Activated CD8-positive, alpha-beta T cell treated with anti-CD3 and anti-CD28 coated beads, Interleukin-2, amount 10 ng/mL, durations not matched to agents 7 days and 5 days (primary cell): ENCODE results near the gene ISCU. TPM values are rescaled to one million over a fixed set of nuclear protein-coding genes. Genes with fewer than 3 reads are reported as not detected.

Experiments
- ATAC-seq: fragments of 150-1000 bp; cut with Tn5 transposase; one replicate; pipeline ENCODE4 v1.10.0; 2021; ENCODE audit warnings: moderate library complexity
- CTCF ChIA-PET: fragments of 350-600 bp; sonication (Branson Sonifier 250); formaldehyde crosslinking; loops from one replicate; lab custom pipeline; 2021; ENCODE audit warnings: antibody characterized with exemption; lab: Charles Lee
- POLR2A ChIA-PET: fragments of 350-600 bp; sonication (Branson Sonifier 250); formaldehyde crosslinking; loops from one replicate; lab custom pipeline; 2021; ENCODE audit warnings: antibody characterized with exemption; lab: Charles Lee
- DNase-seq: peaks from one replicate; pipeline ENCODE4 v3.0.0-alpha.2; 2020
- H3K27ac Mint-ChIP-seq: one replicate; pipeline ENCODE4 v1.8.0; 2021; ENCODE audit warnings: mild to moderate bottlenecking, mixed read lengths
- H3K27me3 Mint-ChIP-seq: one replicate; pipeline ENCODE4 v1.8.0; 2021; ENCODE audit warnings: low read depth, mixed read lengths
- H3K36me3 Mint-ChIP-seq: one replicate; pipeline ENCODE4 v1.8.0; 2021; ENCODE audit warnings: low read depth, mixed read lengths
- H3K4me1 Mint-ChIP-seq: one replicate; pipeline ENCODE4 v1.8.0; 2021; ENCODE audit warnings: low read depth, mixed read lengths
- H3K4me3 Mint-ChIP-seq: one replicate; pipeline ENCODE4 v1.8.0; 2021; ENCODE audit warnings: mild to moderate bottlenecking, mixed read lengths
- H3K9me3 Mint-ChIP-seq: one replicate; pipeline ENCODE4 v1.8.0; 2022; ENCODE audit warnings: mixed read lengths; ENCODE audit not compliant: insufficient read depth
- total RNA-seq, 2 experiments: library from RNA; stranded (reverse); gene quantifications; one replicate each; pipeline ENCODE4 v1.2.3, GENCODE V29; 2021

The ISCU gene
- total RNA-seq, 2 experiments from 2014 or later = 58.5 to 59.5 TPM

DNA sequence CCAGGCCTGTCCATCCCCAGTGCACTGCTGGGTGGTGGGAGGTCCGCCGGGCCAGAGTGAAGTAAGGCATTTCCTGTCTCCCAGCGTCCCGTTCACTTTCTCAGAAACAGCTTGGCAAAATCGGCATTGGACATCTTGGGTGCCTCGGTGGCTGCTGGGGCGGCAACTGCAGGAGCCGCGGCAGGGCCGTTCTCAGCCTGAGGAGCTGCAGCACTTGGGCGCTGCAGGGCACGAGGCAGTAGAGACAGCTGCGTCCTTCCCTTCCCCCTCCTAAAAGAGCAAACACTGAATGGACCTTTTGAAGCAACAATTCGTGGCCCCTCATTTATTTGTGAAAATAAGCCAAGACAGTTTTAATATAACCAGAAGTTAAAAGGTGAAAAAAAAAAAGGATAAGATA is 39.0 kb upstream of the ISCU start:
- ChIA-PET CTCF (interaction anchor here (2.0 kb wide), 1 partner anchor 11 kb away, joined by 6 read pairs; no protein-coding TSS in a partner anchor), POLR2A (no interaction called here)
- Mint-ChIP-seq H3K4me1 (peaks cover 16% of the 10 kb centered on the region), H3K4me3 (no peak overlapping the region), H3K27me3 (no peaks in the 10 kb centered on the region), H3K27ac (no peak overlapping the region), H3K9me3 (no peaks in the 10 kb centered on the region), H3K36me3 (peaks cover 80% of the 10 kb centered on the region)
- DNase-seq (no peak), ATAC-seq (no peak)

DNA sequence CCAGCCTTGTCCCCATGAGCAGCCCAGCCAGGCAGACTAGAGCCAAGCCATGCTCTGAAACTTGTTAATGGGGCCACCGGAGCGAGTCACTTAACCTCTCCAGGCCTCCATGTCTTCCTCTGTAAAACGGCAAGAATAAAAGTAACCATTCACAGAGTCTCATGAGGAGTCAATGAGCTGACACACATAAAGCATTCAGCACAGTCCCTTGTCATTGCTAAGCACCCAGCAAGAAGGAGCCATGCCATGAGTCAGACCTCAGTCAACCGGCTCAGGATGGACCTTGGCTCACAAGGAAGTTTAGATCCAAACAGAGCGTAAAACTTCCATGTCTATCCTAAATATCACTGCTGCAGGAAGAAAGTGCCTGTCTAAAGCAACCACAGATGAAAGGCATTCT is 36.7 kb upstream of the ISCU start:
- ATAC-seq = no peak
- Mint-ChIP-seq H3K4me3 (no peak overlapping the region), H3K27ac (no peak overlapping the region), H3K27me3 (no peaks in the 10 kb centered on the region), H3K9me3 (no peaks in the 10 kb centered on the region), H3K4me1 (peaks cover 16% of the 10 kb centered on the region), H3K36me3 (peaks cover 78% of the 10 kb centered on the region)
- no peak for DNase-seq
- CTCF ChIA-PET = interaction anchor here (2.7 kb wide), 1 partner anchor 13 kb away, joined by 13 read pairs; no protein-coding TSS in a partner anchor
- POLR2A ChIA-PET = no interaction called here

DNA sequence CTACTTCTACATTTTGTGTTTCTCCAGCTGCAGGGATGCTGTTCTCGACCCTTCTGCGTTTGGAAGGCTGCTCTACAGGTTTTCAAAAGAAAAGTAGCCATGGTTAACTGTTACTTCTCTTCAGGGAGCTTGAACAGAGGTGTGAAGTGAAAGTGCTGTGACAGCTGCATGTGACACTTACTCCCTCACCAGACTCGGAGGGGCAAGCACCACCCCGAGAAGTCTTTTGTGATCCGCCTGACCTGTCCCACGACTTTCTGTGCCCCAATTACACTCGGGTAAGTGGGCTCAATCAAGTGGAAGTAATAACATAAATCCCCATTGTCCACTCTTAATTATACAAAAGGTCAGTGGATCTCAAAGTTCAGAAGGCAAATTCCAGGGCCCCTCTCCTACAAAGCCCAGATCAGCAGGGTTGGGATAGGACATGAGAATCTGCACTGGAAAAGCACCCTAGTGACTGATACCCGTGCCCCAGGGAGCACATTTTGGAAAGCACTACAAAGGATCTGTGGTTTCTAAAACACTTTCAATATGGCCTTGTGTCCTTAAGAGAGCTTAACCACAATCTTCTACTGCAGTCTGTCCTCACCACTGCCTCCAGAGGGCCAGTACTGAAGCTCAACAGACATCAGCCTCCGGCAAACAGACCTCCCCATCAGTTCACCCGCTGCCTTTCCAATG is 35.8 kb upstream of the ISCU start:
- peaks cover 16% of the 10 kb centered on the region for H3K4me1 Mint-ChIP-seq
- no peak overlapping the region for H3K4me3 Mint-ChIP-seq
- ATAC-seq (peak; percentile 21), DNase-seq (no peak)
- peak overlapping the region; percentile 32 for H3K27ac Mint-ChIP-seq
- H3K36me3 Mint-ChIP-seq = peaks cover 76% of the 10 kb centered on the region
- H3K27me3 Mint-ChIP-seq = no peaks in the 10 kb centered on the region
- ChIA-PET CTCF (interaction anchor here (2.7 kb wide), 1 partner anchor 14 kb away, joined by 13 read pairs; no protein-coding TSS in a partner anchor), POLR2A (no interaction called here)
- H3K9me3 Mint-ChIP-seq = no peaks in the 10 kb centered on the region

DNA sequence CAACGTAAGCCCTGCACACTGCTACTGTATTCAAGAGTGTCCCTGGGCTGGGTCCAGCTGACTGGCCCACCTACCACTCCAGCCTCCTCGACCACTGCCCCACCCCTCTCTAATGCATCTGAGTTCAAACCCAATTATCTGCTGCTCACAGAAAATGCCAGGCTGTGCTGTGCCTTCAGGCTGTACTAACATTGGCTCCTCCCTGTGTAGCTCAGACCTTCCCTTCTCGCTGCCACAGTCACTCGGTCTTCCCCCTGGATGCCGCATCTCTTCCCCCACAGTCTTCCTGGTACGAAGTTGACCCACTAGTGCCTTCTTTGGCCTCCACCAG is 35.3 kb upstream of the ISCU start:
- no peak for ATAC-seq
- H3K4me3 Mint-ChIP-seq = no peak overlapping the region
- POLR2A ChIA-PET = no interaction called here
- peaks cover 16% of the 10 kb centered on the region for H3K4me1 Mint-ChIP-seq
- H3K36me3 Mint-ChIP-seq = peaks cover 71% of the 10 kb centered on the region
- H3K27me3 Mint-ChIP-seq = no peaks in the 10 kb centered on the region
- no peaks in the 10 kb centered on the region for H3K9me3 Mint-ChIP-seq
- CTCF ChIA-PET = interaction anchor here (2.7 kb wide), 1 partner anchor 15 kb away, joined by 13 read pairs; no protein-coding TSS in a partner anchor
- no peak for DNase-seq
- H3K27ac Mint-ChIP-seq = peak overlapping the region; percentile 32

DNA sequence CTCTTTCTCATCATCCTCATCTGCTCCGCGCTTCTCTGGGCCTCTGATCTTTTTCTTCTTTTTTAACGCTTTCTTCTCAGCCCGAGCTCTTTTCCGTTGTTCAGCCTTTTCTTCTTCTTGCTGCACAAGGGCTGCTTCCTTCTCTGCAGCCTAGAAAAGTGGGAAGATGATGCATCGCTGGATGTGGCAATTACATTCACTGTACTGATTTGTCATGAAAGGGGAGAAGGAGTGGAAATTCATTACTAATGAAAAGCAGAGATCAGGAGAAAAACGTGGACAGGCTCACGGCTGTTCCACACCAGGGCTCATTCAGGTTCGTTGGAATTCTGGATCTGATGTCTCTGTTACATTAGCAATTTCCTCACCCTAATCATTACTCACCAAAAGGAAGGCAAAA is 32.2 kb upstream of the ISCU start:
- H3K36me3 Mint-ChIP-seq = peaks cover 61% of the 10 kb centered on the region
- H3K4me3 Mint-ChIP-seq = no peak overlapping the region
- POLR2A ChIA-PET = no interaction called here
- peaks cover 16% of the 10 kb centered on the region for H3K4me1 Mint-ChIP-seq
- H3K27ac Mint-ChIP-seq = no peak overlapping the region
- no peaks in the 10 kb centered on the region for H3K9me3 Mint-ChIP-seq
- ATAC-seq = no peak
- CTCF ChIA-PET = interaction anchor here (0.7 kb wide), 1 partner anchor 12 kb away, joined by 3 read pairs; no protein-coding TSS in a partner anchor
- no peaks in the 10 kb centered on the region for H3K27me3 Mint-ChIP-seq
- no peak for DNase-seq

DNA sequence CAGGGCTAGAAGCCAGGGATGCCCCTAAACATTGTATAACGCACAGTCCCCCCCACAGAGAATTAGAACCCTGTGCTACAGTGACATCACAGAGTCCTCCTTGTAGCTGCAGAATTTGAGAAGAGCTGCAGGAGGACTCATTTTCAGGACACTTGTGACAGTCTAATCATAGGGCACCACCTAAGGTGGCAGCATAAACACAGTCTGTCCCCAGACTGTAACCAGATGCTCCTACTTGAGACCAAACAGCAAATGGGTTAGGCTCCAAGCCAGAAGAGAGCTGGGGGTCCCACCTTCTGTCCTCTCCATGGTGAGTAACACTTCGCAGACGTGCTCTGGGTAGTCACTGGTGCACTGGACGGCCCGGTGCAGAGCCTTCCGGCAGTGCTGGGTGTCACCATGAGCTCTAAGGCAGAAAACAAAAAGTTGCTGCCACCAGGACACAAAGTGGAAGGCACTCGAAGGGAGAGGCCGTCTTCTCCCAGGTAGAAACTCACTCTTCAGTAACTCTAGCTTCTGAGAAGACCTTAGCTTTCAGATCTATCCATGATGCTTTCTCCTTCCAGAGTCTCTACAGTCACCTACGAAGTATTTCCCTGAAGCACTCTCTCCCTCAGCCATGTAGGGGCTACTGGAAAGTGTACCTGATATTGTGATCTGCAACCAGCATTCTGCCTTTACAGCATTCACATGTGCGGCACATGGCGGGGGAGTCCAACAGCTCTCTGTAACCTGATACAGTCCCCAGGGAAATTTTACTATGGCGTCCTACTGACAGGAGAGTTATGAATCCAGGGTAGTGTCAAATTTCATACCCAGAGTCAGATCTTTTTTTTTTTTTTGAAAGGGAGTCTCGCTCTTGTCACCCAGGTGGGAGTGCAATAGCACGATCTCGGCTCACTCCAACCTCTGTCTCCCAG is 30.2 kb upstream of the ISCU start:
- Mint-ChIP-seq H3K9me3 (no peaks in the 10 kb centered on the region), H3K4me1 (peaks cover 8% of the 10 kb centered on the region), H3K27me3 (no peaks in the 10 kb centered on the region), H3K27ac (no peak overlapping the region), H3K36me3 (peaks cover 56% of the 10 kb centered on the region), H3K4me3 (no peak overlapping the region)
- ChIA-PET CTCF (interaction anchor here (1.7 kb wide), 1 partner anchor 17 kb away, joined by 4 read pairs; no protein-coding TSS in a partner anchor), POLR2A (no interaction called here)
- DNase-seq = no peak
- no peak for ATAC-seq

DNA sequence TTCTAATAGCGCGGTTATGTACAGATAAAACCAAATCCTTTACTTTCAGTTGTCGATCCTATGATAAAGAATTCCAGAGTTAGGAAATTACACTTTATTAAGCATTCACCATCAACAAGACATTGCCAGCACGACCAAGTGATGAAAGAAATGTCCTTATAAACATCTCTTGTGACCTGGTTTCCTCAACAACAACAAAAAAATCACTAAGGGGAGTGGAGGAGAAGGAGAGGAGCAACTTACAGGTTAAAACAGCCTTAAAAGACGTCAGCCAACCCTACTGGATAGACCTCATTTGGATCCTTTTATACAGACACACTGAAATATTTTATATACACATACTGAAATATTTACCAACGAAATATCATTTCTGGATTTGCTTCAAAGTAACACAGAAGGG is 24.2 kb upstream of the ISCU start:
- no peaks in the 10 kb centered on the region for H3K9me3 Mint-ChIP-seq
- H3K4me3 Mint-ChIP-seq = no peak overlapping the region
- ATAC-seq (no peak), DNase-seq (no peak)
- H3K36me3 Mint-ChIP-seq = peaks cover 45% of the 10 kb centered on the region
- peaks cover 2% of the 10 kb centered on the region for H3K4me1 Mint-ChIP-seq
- POLR2A ChIA-PET = no interaction called here
- H3K27ac Mint-ChIP-seq = no peak overlapping the region
- CTCF ChIA-PET = interaction anchor here (1.6 to 2.8 kb wide), 2 partner anchors 26 to 80 kb away, joined by 5 to 11 read pairs; no protein-coding TSS in a partner anchor
- no peaks in the 10 kb centered on the region for H3K27me3 Mint-ChIP-seq

DNA sequence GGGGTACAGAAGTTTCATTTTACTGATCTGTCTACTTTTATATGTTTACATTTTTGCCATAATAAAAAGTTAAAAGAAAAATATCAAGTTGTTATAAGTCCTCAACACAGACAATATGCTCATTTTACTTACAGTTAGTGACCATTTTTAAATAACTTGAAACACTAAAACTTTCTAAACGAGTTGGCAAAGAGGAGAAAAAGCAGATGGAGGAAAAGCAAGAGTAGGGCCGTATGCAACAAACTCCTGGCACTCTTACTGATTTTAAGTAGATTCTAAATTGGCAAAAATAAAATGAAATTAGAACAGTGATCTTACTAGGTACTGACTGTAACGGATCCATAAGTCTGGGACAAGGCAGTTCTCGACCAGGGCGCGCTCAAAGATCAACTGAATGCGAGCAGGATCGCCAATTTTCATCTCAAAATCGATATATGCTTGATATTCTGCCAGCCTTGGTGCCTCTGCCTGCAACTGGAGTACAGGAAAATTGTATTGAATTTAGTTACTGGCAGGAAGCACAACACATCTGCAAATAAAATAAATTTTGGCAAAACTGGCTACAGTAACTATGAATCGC is 23.7 kb upstream of the ISCU start:
- ChIA-PET POLR2A (no interaction called here), CTCF (no interaction called here)
- Mint-ChIP-seq H3K9me3 (no peaks in the 10 kb centered on the region), H3K4me3 (no peak overlapping the region), H3K36me3 (peaks cover 48% of the 10 kb centered on the region), H3K27me3 (no peaks in the 10 kb centered on the region), H3K27ac (no peak overlapping the region), H3K4me1 (peaks cover 2% of the 10 kb centered on the region)
- DNase-seq = no peak
- no peak for ATAC-seq

DNA sequence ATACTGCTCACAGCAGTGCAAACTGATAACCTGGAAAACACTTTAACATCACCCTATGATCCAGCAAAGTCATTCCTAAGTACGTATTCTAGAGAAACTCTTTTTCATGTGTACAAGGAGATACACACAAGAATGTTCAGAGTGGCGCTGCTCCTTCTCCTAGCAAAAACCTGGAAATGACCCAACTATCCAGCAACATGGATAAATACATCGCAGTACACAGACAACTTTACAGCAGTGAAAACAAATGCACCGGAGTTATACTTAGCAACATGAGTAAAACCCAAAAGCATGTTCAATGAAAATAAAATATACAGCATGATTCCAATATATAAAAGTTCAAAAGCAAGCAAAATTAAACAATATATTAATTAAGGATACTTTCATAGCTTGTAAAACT is 20.1 kb upstream of the ISCU start:
- Mint-ChIP-seq H3K4me3 (no peak overlapping the region), H3K4me1 (peaks cover 2% of the 10 kb centered on the region), H3K9me3 (no peaks in the 10 kb centered on the region), H3K27me3 (no peaks in the 10 kb centered on the region), H3K27ac (no peak overlapping the region), H3K36me3 (peaks cover 50% of the 10 kb centered on the region)
- ATAC-seq (no peak), DNase-seq (no peak)
- POLR2A ChIA-PET = no interaction called here
- CTCF ChIA-PET = interaction anchor here (0.6 kb wide), 1 partner anchor 12 kb away, joined by 3 read pairs; no protein-coding TSS in a partner anchor

DNA sequence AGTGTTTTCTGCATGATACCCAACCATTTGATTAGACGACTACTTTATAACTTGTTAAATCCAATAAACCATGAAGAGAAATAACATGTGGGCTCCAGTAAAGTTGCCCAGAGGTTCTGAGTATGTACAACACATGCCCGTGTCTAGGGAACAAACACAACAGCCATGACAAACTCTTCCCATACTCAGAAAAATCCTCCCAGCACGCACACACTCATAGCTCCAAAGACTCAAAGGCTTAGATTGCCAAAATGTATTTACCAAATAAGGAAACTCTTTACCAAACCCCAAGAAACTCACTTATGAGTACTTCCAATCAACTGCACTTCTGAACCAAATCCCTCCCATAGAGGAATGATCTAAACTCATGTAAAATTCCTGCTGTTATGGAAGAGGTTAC is 18.7 kb upstream of the ISCU start:
- POLR2A ChIA-PET = interaction anchor here (1.8 kb wide), 1 partner anchor 17 kb away, joined by 10 read pairs; the partner anchor contains the start of gene SART3
- Mint-ChIP-seq H3K4me3 (no peak overlapping the region), H3K9me3 (no peaks in the 10 kb centered on the region), H3K27me3 (no peaks in the 10 kb centered on the region), H3K36me3 (peaks cover 49% of the 10 kb centered on the region), H3K27ac (no peak overlapping the region), H3K4me1 (peaks cover 2% of the 10 kb centered on the region)
- CTCF ChIA-PET = interaction anchor here (0.7 to 1.4 kb wide), 2 partner anchors 9 to 31 kb away, joined by 3 read pairs; no protein-coding TSS in a partner anchor
- DNase-seq (peak; percentile 13), ATAC-seq (no peak)

DNA sequence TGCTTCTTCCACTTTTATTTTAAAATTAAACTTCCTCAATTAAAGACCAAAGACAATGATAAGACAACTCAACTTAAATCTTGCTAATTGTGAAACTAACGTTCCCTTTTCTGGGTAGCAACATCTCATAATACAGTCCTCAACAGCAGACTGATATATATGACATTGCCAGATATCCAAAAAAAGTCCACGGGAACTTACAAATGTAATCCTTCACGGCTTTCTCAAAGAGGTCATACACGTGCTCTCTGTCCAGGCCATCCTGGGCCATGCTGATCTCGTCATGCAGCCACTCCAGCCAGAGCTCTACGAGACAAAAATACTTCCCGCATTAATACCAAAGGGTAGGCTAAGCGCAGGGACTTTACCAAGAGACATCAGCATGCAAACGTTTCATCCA is 14.7 kb upstream of the ISCU start:
- H3K36me3 Mint-ChIP-seq = peaks cover 56% of the 10 kb centered on the region
- no peaks in the 10 kb centered on the region for H3K27me3 Mint-ChIP-seq
- peak; percentile 11 for DNase-seq
- no peak overlapping the region for H3K4me3 Mint-ChIP-seq
- no peak for ATAC-seq
- ChIA-PET CTCF (no interaction called here), POLR2A (no interaction called here)
- peaks cover 29% of the 10 kb centered on the region for H3K4me1 Mint-ChIP-seq
- H3K27ac Mint-ChIP-seq = no peak overlapping the region
- no peaks in the 10 kb centered on the region for H3K9me3 Mint-ChIP-seq
